ENCODE measurements around the gene FAM124A. TPM values are rescaled to one million over a fixed set of nuclear protein-coding genes. Genes with fewer than 3 reads are reported as not detected.

Gene FAM124A
- total RNA-seq, 1 experiment from 2014 or later, result 3.1 TPM

DNA sequence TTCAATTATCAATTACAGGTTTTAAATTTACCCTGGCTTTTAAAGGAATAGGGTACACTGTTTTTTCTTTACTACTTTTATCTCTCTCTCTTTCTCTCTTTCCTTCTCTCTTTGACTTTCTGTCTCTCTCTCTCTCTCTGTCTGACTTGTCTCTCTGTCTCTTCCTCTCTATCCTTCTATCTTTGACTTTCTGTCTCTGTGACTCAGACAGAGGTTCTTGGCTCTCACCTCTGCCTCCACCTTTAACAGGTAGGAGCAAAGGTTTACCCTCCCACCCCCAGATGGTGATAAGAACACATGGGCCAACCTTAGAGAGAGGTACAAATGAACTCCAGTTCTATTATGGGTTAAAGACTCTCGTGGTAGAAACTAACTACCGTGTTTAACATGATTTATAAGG is 20.3 kb upstream of the FAM124A start:
- ChIA-PET POLR2A (no interaction called here), RAD21 (ENCODE audit: low non-redundant PET in 1 of 2, low total read pairs in 2 of 2, uncharacterized antibody in 2 of 2, unreplicated experiment in 2 of 2) (no interaction called here), CTCF (no interaction called here)
- BruUV-seq (replicated peaks), result no TSS peak
- no peak overlapping the region for H3K4me2 ChIP-seq (ENCODE audit: low read length)
- ATAC-seq (no peak), DNase-seq (ENCODE audit: low read depth, low spot score) (no peak)
- no peaks in the 10 kb centered on the region for H4K20me1 ChIP-seq (ENCODE audit: insufficient read depth)
- no peak overlapping the region for H3K27ac ChIP-seq (ENCODE audit: low read depth, low read length)
- H3K27me3 ChIP-seq (ENCODE audit: insufficient read depth, low read length), result peaks cover 30% of the 10 kb centered on the region
- no peaks in the 10 kb centered on the region for H3K9me3 ChIP-seq (ENCODE audit: control insufficient read depth in 1 of 2, insufficient read depth in 1 of 2, low read depth in 1 of 2, low read length in 2 of 2)
- H3K4me3 ChIP-seq (replicated peaks in 1 of 2; ENCODE audit: low read depth in 1 of 2, low read length in 2 of 2), result no peak overlapping the region
- no peaks in the 10 kb centered on the region for H3K4me1 ChIP-seq (ENCODE audit: control insufficient read depth in 1 of 2, insufficient read depth in 2 of 2, low read length in 2 of 2)
- no peaks in the 10 kb centered on the region for H3K79me2 ChIP-seq (ENCODE audit: insufficient read depth, low read length)
- no peak overlapping the region for H3K9ac ChIP-seq (ENCODE audit: low read length)
- intact Hi-C loops (cut with micrococcal nuclease), result no loop called here
- TF ChIP-seq ZNF274 (IDR thresholded peaks at IDR 0.05; ENCODE audit: low read depth, low read length) (no peak), SP1 (IDR thresholded peaks at IDR 0.05; ENCODE audit: low read depth) (no peak), POLR2A (IDR thresholded peaks at IDR 0.05; ENCODE audit: borderline replicate concordance, extremely low read depth, insufficient read depth, insufficient read length) (no peak), ZFX (IDR thresholded peaks at IDR 0.05) (no peak), FOSL1 (IDR thresholded peaks at IDR 0.05; ENCODE audit: low read depth) (no peak), RAD21 (IDR thresholded peaks at IDR 0.05; ENCODE audit: low read depth) (no peak), CEBPB (IDR thresholded peaks at IDR 0.05; ENCODE audit: low read depth) (no peak), SIN3A (IDR thresholded peaks at IDR 0.05; ENCODE audit: low read depth) (no peak), JUND (IDR thresholded peaks at IDR 0.05) (no peak), ELF1 (IDR thresholded peaks at IDR 0.05; ENCODE audit: borderline replicate concordance, low read depth) (no peak), CBX3 (IDR thresholded peaks at IDR 0.05; ENCODE audit: low read depth) (no peak), POLR2AphosphoS5 (IDR thresholded peaks at IDR 0.05; ENCODE audit: low read depth, low read length) (no peak), EGR1 (IDR thresholded peaks at IDR 0.05; ENCODE audit: low read depth) (no peak), YY1 (IDR thresholded peaks at IDR 0.05; ENCODE audit: extremely low read depth, insufficient replicate concordance, low read depth, low read length) (no peak)
- TF ChIP-seq, protein P1, sequence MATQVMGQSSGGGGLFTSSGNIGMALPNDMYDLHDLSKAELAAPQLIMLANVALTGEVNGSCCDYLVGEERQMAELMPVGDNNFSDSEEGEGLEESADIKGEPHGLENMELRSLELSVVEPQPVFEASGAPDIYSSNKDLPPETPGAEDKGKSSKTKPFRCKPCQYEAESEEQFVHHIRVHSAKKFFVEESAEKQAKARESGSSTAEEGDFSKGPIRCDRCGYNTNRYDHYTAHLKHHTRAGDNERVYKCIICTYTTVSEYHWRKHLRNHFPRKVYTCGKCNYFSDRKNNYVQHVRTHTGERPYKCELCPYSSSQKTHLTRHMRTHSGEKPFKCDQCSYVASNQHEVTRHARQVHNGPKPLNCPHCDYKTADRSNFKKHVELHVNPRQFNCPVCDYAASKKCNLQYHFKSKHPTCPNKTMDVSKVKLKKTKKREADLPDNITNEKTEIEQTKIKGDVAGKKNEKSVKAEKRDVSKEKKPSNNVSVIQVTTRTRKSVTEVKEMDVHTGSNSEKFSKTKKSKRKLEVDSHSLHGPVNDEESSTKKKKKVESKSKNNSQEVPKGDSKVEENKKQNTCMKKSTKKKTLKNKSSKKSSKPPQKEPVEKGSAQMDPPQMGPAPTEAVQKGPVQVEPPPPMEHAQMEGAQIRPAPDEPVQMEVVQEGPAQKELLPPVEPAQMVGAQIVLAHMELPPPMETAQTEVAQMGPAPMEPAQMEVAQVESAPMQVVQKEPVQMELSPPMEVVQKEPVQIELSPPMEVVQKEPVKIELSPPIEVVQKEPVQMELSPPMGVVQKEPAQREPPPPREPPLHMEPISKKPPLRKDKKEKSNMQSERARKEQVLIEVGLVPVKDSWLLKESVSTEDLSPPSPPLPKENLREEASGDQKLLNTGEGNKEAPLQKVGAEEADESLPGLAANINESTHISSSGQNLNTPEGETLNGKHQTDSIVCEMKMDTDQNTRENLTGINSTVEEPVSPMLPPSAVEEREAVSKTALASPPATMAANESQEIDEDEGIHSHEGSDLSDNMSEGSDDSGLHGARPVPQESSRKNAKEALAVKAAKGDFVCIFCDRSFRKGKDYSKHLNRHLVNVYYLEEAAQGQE (IDR thresholded peaks at IDR 0.05; ENCODE audit: low read depth), result no peak
- TF ChIP-seq, protein P2, sequence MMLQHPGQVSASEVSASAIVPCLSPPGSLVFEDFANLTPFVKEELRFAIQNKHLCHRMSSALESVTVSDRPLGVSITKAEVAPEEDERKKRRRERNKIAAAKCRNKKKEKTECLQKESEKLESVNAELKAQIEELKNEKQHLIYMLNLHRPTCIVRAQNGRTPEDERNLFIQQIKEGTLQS (IDR thresholded peaks at IDR 0.05), result no peak
- TF ChIP-seq, protein P3, sequence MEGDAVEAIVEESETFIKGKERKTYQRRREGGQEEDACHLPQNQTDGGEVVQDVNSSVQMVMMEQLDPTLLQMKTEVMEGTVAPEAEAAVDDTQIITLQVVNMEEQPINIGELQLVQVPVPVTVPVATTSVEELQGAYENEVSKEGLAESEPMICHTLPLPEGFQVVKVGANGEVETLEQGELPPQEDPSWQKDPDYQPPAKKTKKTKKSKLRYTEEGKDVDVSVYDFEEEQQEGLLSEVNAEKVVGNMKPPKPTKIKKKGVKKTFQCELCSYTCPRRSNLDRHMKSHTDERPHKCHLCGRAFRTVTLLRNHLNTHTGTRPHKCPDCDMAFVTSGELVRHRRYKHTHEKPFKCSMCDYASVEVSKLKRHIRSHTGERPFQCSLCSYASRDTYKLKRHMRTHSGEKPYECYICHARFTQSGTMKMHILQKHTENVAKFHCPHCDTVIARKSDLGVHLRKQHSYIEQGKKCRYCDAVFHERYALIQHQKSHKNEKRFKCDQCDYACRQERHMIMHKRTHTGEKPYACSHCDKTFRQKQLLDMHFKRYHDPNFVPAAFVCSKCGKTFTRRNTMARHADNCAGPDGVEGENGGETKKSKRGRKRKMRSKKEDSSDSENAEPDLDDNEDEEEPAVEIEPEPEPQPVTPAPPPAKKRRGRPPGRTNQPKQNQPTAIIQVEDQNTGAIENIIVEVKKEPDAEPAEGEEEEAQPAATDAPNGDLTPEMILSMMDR (IDR thresholded peaks at IDR 0.05 in 2 of 3, conservative IDR thresholded peaks at IDR 0.05 in 1 of 3; ENCODE audit: borderline replicate concordance in 1 of 3, insufficient read depth in 1 of 3, low read depth in 2 of 3, low read length in 2 of 3), result no peak
- no peaks in the 10 kb centered on the region for H3K9me2 ChIP-seq (ENCODE audit: insufficient read depth)
- no peaks in the 10 kb centered on the region for H3K36me3 ChIP-seq (ENCODE audit: control insufficient read depth in 1 of 2, insufficient read depth in 2 of 2, low read length in 2 of 2)
- no peak overlapping the region for H2AFZ ChIP-seq (ENCODE audit: low read depth, low read length, poor library complexity, severe bottlenecking)
